Measurements from ENCODE around the gene NEURL3. TPM values are rescaled to one million over a fixed set of nuclear protein-coding genes. Genes with fewer than 3 reads are reported as not detected.

Gene NEURL3
- total and polyA plus RNA-seq, 2 donors (not counting 3 experiments of a cell fraction or from before 2014, with no cell fraction given), result not detected

DNA sequence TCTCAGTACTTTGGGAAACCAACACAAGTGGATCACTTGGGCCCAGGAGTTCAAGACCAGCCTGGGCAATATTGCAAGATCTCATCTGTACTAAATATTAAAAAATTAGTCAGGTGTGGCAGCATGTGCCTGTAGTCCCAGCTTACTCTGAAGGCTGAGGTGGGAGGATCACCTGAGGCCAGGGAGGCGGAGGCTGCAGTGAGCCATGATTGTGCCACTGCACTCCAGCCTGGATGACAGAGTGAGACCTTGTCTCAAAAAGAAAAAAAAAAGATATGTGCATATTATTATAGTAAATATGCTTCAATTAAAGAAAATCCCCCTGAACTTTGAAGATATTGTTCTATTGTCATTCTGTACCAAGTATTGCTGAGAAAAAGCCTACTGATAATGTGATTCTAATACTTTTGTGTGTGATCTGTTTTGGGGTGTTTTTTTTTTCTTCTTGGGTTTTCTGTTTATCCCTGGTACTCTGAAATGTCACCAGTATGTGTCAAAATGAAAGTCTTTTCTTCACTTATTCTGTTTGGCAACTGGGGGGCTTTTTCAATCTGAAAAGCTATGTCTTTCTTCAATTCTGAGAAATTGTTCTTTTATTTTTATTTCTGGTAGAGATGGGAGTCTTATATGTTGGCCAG lies 13.2 kb downstream of the NEURL3 start:
- FAIRE-seq, result no peak
- TF ChIP-seq JUN (IDR thresholded peaks at IDR 0.05; ENCODE audit: borderline replicate concordance, insufficient read depth, insufficient read length, low read depth), result no peak
- H3K79me2 ChIP-seq (ENCODE audit: control insufficient read depth, insufficient read depth, low read length), result no peaks in the 10 kb centered on the region
- H3K9me1 ChIP-seq (replicated peaks; ENCODE audit: control insufficient read depth, extremely low read depth, insufficient read depth, low read length), result no peaks in the 10 kb centered on the region
- H3K27me3 ChIP-seq (ENCODE audit: control insufficient read depth in 2 of 2, insufficient read depth in 2 of 2, low read length in 2 of 2), result peaks cover 14 to 43% of the 10 kb centered on the region in 2 experiments
- no peaks in the 10 kb centered on the region for H3K4me1 ChIP-seq (ENCODE audit: control insufficient read depth, extremely low read depth, insufficient read depth, low read length)
- no peak overlapping the region for H3K4me2 ChIP-seq (ENCODE audit: insufficient read depth, low read length)
- no peak overlapping the region for H2AFZ ChIP-seq (ENCODE audit: low read depth, low read length)
- CTCF ChIA-PET, result interaction anchor here (1.0 to 1.7 kb wide), 5 partner anchors 14 to 85 kb away, joined by 3 to 9 read pairs (median 4); no protein-coding TSS in a partner anchor
- no peak for DNase-seq (ENCODE audit: low read depth, low spot score)
- no TSS peak for BruUV-seq (replicated peaks)
- no peak overlapping the region for H3K9ac ChIP-seq (replicated peaks; ENCODE audit: extremely low read depth, insufficient read depth, low read length)
- dilution Hi-C loops (cut with MboI; ENCODE audit: extremely low pct_ligation_motif_present, low sequenced_read_pairs), result no loop called here
- H4K20me1 ChIP-seq (replicated peaks; ENCODE audit: control insufficient read depth, extremely low read depth, insufficient read depth, low read length), result no peaks in the 10 kb centered on the region
- H3K4me3 ChIP-seq (replicated peaks in 1 of 3; ENCODE audit: insufficient read depth in 1 of 3, low read depth in 1 of 3, low read length in 3 of 3), result no peak overlapping the region
- no peak overlapping the region for H3K27ac ChIP-seq (ENCODE audit: insufficient read depth, low read depth, low read length)
- POLR2A ChIA-PET, result no interaction called here
- intact Hi-C loops (cut with micrococcal nuclease), result no loop called here
- H3K36me3 ChIP-seq (ENCODE audit: control insufficient read depth in 2 of 2, extremely low read depth in 1 of 2, insufficient read depth in 2 of 2, low read length in 2 of 2), result no peaks in the 10 kb centered on the region
- no peaks in the 10 kb centered on the region for H3K9me3 ChIP-seq (replicated peaks; ENCODE audit: control insufficient read depth, insufficient read depth, low read length)

DNA sequence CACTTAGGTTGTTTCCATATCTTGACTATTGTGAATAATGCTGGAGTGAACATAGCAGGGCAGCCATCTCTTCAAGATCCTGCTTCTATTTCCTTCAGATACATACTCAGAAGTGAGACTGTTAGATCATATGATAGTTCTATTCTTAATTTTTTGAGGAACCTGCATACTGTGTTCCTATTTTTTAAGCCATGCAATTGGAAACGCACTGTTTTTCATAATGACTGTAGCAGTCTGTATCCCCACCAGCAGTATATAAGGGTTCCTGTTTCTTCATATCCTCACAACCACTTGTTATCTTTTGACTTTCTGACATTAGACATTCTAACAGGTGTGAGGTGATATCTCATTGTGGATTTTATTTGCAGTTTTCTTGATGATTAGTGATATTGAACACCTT lies 15.5 kb downstream of the NEURL3 start:
- Histone ChIP-seq H3K79me2 (ENCODE audit: control insufficient read depth, insufficient read depth, low read length) (no peaks in the 10 kb centered on the region), H3K9me1 (replicated peaks; ENCODE audit: control insufficient read depth, extremely low read depth, insufficient read depth, low read length) (no peaks in the 10 kb centered on the region), H3K4me2 (ENCODE audit: insufficient read depth, low read length) (no peak overlapping the region), H3K27ac (ENCODE audit: insufficient read depth, low read depth, low read length) (no peak overlapping the region), H3K9me3 (replicated peaks; ENCODE audit: control insufficient read depth, insufficient read depth, low read length) (no peaks in the 10 kb centered on the region), H2AFZ (ENCODE audit: low read depth, low read length) (no peak overlapping the region), H3K9ac (replicated peaks; ENCODE audit: extremely low read depth, insufficient read depth, low read length) (no peak overlapping the region), H3K27me3 (ENCODE audit: control insufficient read depth in 2 of 2, insufficient read depth in 2 of 2, low read length in 2 of 2) (peaks cover 8 to 20% of the 10 kb centered on the region in 2 experiments), H3K4me3 (replicated peaks in 1 of 3; ENCODE audit: insufficient read depth in 1 of 3, low read depth in 1 of 3, low read length in 3 of 3) (no peak overlapping the region), H3K4me1 (ENCODE audit: control insufficient read depth, extremely low read depth, insufficient read depth, low read length) (peaks cover 6% of the 10 kb centered on the region), H3K36me3 (ENCODE audit: control insufficient read depth in 2 of 2, extremely low read depth in 1 of 2, insufficient read depth in 2 of 2, low read length in 2 of 2) (no peaks in the 10 kb centered on the region), H4K20me1 (replicated peaks; ENCODE audit: control insufficient read depth, extremely low read depth, insufficient read depth, low read length) (no peaks in the 10 kb centered on the region)
- BruUV-seq (replicated peaks), result no TSS peak
- intact Hi-C loops (cut with micrococcal nuclease) (no loop called here), dilution Hi-C loops (cut with MboI; ENCODE audit: extremely low pct_ligation_motif_present, low sequenced_read_pairs) (no loop called here)
- no peak for FAIRE-seq
- TF ChIP-seq FOS (IDR thresholded peaks at IDR 0.05; ENCODE audit: borderline replicate concordance, insufficient read depth, low read length), result no peak
- no peak for TF ChIP-seq GATA2 (IDR thresholded peaks at IDR 0.05; ENCODE audit: insufficient read depth, insufficient read length, low read depth, low read length)
- TF ChIP-seq, protein P1, sequence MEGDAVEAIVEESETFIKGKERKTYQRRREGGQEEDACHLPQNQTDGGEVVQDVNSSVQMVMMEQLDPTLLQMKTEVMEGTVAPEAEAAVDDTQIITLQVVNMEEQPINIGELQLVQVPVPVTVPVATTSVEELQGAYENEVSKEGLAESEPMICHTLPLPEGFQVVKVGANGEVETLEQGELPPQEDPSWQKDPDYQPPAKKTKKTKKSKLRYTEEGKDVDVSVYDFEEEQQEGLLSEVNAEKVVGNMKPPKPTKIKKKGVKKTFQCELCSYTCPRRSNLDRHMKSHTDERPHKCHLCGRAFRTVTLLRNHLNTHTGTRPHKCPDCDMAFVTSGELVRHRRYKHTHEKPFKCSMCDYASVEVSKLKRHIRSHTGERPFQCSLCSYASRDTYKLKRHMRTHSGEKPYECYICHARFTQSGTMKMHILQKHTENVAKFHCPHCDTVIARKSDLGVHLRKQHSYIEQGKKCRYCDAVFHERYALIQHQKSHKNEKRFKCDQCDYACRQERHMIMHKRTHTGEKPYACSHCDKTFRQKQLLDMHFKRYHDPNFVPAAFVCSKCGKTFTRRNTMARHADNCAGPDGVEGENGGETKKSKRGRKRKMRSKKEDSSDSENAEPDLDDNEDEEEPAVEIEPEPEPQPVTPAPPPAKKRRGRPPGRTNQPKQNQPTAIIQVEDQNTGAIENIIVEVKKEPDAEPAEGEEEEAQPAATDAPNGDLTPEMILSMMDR (IDR thresholded peaks at IDR 0.05; ENCODE audit: extremely low read depth in 1 of 2, insufficient read depth in 1 of 2, low read depth in 1 of 2, low read length in 2 of 2), result no peak
- TF ChIP-seq POLR2A (IDR thresholded peaks at IDR 0.05; ENCODE audit: low read depth, low read length), result no peak
- TF ChIP-seq POLR2AphosphoS5 (IDR thresholded peaks at IDR 0.05; ENCODE audit: insufficient read depth, low read depth, low read length), result no peak
- no peak for TF ChIP-seq JUN (IDR thresholded peaks at IDR 0.05; ENCODE audit: borderline replicate concordance, insufficient read depth, insufficient read length, low read depth)
- TF ChIP-seq MYC (IDR thresholded peaks at IDR 0.05; ENCODE audit: low read depth, low read length), result no peak
- TF ChIP-seq, protein P2, sequence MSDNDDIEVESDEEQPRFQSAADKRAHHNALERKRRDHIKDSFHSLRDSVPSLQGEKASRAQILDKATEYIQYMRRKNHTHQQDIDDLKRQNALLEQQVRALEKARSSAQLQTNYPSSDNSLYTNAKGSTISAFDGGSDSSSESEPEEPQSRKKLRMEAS (IDR thresholded peaks at IDR 0.05; ENCODE audit: insufficient read depth, insufficient read length), result no peak
- TF ChIP-seq EZH2 (IDR thresholded peaks at IDR 0.05; ENCODE audit: borderline replicate concordance, low read depth, low read length, severe bottlenecking), result no peak
- POLR2A ChIA-PET, result no interaction called here
- DNase-seq (ENCODE audit: low read depth, low spot score), result no peak
- CTCF ChIA-PET, result no interaction called here

Data from endothelial cell of umbilical vein (primary cell).